ENCODE results near the gene KCNA2.

The KCNA2 gene

DNA sequence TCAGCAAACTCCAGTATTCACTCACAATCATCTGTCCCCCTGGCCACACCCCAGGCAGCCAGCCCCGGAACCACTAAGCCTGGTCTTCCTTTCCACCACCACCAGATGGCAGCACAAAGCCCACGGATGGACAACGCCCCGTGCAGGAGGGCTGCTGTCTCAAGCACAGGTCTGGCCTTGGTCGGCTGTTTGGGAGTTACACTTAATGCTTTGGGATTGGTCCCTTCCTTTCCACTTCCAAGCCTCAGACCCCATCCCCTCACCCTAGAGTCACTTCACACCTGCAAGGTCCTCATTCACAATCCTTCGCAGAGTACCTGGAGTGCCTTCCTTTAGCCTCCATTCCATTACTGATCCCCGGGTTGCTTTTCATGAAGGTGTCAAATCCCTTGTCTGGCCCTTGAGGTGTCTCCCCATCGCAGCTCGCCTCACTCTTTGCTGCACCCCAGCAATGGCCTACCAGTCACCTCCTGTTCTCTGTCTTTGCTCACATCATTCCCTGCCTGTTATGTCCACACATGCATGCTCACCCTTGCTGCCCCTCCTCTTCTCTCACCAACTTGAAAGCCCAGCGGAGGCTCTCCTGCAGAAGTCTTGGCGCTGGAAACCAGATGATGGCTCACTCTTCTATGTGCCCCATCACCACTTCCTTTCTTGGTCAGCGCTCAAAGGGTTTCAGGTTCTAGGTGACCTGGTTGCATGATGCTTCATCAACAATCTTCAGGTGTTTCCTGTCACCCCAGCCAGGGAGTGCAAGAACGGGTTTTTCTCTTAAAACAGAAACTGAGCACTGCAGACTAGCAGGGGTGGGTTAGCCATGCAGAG, 24.9 kb upstream of the KCNA2 start:
- DNase-seq (ENCODE audit: low read depth in 1 of 2, low spot score in 1 of 2), result peak; percentile 71 to 79

DNA sequence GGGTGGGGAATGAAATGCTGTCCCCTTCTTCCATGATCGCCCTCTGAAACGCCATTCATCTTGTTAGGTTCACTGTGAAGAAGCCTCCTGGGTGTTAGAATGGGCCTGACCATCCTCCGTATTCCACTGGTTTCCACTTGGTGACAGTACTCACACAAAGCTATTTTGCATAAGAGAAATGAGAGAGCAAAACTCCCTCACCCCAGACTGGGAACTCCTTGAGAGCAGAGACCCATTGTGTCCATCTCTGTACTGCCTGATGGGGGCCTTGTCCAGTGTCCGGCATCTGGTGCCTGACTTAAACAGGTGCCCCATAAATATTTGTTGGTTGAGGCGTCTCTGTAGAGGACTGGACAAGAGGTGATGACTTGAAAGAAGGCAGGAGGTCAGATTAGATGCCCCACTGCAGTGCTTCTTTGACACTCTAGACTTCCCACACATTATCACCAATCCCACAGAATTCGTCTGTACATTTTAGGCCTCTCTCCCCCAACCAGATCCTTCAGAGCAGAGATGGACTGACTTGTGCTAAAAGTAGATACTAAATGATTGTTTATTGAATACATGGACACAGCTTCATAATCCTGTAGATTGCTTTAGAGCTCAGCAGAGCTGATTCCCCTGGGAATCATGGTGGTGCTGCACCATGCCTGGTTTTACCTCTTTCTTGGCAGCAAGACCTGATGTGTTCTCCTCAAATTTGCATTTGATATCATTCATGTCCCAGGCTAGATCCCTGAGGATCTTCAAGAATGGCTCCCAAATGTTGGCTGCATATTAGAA, 22.4 kb upstream of the KCNA2 start:
- no peak for DNase-seq (ENCODE audit: low read depth in 1 of 2, low spot score in 1 of 2)

DNA sequence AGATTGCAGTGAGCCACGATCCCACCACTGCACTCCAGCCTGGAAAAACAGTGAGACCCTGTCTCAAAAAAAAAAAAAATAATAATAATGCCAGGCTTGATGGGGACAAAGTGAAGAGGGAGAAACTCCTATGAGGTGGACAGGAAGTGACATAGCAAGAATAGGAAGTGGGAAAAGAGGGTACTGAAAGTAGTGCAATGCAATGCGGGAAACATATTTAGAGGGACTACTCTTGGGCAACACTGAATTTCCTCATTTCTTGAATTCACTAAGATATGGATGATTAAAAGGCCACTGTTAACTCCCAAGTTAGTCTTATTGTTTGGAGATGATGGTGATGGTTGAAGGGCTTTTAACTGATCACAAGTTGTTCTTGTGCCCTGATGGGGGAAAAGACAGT, 21.6 kb upstream of the KCNA2 start:
- DNase-seq (ENCODE audit: low read depth in 1 of 2, low spot score in 1 of 2), result no peak

DNA sequence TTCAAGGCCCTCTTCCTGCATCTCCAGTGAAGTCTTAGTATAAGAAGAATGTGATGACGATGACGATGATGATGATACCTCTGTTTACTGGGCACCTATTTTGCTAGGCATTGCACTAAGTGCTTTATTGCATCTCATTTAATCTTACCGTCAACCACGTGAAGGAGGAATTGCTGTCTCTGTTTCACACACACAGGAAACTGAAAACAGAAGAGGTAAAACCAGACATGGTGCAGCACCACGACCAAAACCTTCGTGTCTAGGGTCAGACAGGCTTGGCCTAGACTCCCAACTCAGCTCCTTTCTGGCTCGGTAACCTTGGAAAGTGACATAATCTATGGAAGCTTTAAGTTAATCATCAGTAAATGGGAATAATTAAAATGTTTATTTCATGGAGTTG, 20.7 kb upstream of the KCNA2 start:
- DNase-seq (ENCODE audit: low read depth in 1 of 2, low spot score in 1 of 2), result no peak

DNA sequence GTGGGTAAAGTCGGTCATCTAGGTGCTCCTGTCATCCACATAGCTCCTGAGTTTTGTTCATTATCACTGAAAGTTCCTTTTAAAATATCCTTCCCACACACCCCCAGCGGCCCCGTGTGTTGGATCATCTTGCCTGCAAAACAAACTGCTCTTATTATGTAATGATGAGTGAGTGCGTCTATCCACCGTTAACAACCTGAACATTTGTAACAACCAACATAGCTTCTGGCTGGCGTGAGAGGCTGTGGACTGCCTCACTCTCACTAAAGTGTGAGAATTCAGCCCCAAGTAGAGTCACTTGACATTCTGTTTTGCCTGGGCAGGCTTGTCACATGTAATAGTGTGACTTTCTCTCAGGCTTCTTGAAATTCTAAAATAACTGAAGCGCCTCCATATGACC, 14.5 kb upstream of the KCNA2 start:
- no peak for DNase-seq (ENCODE audit: low read depth in 1 of 2, low spot score in 1 of 2)

DNA sequence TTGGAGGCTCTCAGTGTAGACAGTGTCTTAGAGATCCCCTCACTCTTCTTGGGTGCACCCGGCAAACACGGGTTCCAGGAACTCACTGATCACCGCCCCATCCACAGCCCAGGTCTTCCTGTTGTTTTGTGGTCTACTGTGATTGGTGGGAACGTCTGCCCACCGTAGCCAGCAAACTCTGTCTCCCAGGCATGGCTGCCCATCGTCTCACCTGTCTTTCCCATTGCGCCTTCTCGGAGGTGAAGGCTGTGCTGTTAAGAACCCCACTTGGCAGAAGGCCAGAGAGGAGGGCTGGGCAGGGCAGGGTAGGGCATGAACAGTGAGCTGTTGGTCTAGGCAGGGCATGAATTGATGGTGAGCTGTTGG, 14.1 kb upstream of the KCNA2 start:
- DNase-seq (ENCODE audit: low read depth in 1 of 2, low spot score in 1 of 2), result no peak

DNA sequence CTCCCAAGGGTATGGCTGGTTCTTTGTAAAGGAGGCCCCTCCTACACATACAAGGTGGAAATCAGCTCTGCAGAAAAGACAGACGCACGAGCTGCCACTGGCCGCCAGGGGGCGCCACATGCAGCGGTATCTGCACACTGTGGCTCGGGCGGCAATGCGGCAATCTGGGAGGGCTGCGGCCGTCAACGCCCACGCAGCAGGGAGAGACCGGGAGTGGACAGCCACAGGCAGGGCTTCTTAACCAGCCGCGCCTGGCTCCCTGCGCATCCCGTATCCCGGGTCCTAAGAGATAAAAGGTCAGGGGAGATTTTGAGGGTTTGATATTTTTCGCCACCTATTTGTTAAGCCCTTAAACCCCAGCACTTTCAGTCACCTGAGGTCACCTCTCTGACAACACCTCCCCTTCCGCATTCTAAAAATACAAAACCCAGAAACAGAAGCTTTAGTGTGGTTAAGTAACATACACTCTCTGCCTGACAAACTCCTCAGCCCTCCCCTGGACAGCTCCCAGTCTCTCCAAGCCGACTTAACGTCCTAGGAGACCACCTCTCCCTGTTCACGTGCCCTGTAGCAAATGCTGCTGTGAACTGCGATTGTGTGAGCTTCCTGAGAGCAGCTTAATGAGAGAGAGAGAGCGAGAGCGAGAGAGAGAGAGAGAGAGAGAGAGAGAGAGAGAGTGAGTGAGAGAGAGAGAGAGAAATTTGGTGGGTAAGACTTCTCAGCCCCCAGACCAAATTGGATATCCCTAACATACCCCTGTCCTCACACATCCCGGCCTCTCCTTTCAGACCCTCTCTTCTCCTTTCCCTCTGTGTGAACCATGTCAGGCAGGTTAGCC, 13.5 kb upstream of the KCNA2 start:
- DNase-seq (ENCODE audit: low read depth in 1 of 2, low spot score in 1 of 2), result peak; percentile 80 to 82

DNA sequence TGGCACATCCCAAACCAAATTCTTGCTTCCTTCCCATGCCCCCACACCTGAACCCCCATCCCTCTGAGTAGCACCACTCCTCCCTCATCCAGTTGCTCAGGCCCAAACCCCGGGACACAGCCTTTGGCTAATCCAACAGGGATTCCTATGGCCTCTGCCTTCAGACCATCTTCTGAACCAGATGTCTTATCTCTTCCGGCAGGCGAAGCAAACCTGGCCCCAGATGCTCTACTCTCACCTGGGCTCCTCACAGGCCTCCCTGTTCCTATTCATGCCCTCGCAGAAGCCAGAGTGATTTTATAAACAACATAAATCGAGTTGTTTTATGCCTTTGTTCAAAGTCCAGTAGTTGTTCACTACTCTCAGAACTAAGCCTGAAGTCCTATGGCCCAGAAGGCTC, 12.5 kb upstream of the KCNA2 start:
- no peak for DNase-seq (ENCODE audit: low read depth in 1 of 2, low spot score in 1 of 2)

DNA sequence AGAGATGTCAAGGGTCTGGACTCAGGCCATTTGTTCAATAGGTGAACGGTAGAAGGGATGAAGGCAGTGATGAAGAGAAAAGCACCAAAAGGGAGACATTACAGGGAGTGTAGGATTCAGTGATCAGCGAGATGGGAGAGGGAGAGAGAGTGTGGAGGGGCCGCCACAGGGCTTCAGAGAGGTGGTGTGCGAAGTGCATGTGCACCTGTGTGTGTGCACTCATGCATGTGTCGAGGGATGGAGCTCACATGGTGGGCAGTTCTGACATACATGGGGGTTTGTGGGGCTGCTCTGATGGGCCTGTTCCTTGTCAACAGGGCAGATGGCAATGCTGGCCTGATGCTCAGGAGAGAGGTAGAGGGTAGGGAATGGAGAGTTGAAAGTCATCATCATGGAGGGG, 11.4 kb upstream of the KCNA2 start:
- DNase-seq (ENCODE audit: low read depth in 1 of 2, low spot score in 1 of 2), result no peak

DNA sequence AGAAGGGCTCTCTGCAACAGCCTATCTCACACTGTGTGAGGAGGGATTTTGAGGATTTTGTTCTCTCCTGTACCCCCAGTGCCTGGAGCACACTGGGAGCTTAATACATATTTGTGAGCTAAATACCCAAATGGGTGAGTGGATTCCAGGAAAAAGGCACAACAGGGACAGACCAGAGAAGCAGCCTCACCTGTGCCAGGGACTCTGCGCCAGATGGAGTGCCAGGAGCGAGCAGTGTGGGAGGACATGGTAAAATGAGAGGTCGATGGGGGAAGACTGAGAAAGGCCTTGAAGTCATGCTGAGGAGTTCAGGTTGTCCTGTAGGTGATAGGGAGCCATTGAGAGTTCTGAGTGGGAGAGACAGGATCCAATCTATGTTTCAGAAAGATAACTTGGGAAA, 11.0 kb upstream of the KCNA2 start:
- DNase-seq (ENCODE audit: low read depth in 1 of 2, low spot score in 1 of 2), result no peak

DNA sequence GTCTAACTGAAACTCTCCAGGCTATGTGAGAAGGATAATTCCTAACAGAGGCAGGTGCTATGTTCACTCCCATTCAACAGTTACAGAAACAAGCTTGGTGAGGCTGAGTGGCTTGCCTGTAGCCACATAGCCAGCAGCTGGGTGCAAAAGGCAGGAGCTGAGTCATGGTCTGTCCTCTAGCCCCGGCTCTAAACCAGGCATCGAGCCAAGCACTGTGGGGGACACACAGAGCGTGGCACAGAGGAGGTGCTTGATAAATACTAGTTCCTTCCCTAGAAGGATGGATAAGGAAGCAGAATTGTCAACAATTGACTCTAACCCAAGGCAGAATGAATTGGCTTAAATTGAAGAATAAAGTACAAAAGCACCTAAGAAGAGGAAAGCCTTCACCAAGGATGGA, 10.4 kb upstream of the KCNA2 start:
- DNase-seq (ENCODE audit: low read depth in 1 of 2, low spot score in 1 of 2), result no peak

DNA sequence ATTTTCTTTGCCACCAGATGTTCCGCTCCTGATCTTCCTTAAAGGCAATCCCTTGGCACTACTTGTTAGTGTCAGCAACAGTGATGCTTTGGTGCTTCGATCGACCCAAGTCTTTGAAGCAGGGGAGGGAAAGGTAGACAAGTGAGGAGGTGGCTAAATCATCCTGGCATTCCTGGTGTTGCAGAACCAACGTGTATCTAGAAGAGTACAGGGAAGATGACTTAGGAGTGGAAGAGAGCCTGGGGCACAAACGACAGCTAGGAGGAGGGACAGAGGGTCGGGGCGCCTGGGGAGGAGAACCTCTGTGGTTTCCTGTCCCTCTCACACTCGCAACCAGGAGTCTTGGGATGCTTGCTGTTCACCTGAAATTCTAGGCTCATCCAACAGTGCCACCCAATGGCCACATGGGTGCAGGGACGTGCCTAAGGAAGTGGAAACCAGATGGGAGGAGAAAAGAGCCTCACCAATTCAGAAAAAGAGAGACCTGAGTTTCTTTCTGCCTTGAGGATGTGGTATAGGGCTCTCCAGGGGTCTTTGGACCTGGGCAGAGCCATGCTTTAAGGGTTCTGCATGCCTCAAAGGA, 9.5 kb upstream of the KCNA2 start:
- DNase-seq (ENCODE audit: low read depth in 1 of 2, low spot score in 1 of 2), result no peak

DNA sequence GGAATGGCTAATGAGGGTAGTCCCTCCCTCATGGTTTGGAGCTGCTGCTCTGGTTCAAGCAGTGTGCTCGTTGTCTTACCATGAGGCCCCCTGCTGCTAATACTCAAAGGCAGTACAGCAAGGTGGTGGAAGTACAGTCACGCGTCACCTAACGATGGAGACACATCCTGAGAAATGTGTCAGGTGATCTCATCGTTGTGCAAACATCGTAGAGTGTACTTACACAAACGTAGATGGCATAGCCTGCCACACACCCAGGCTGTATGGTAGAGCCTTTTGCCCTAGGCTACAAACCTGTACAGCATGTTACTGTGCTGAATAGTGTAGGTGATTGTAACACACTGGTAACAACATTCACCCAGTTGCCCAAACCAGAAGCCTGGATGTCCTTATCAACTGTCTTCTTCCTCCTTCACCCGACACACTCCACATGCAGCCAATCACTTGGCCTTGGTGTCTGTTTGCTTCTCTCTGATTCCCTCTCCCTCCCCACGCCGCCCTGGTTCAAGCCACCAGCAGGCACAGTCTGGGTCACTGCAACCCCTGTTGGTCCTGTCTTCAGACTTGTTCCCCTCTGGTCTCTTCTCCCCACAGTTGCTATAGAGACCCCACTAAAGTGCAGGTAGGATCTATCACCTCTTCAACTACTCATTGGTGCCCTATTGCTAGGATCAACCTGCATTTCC, 6.0 kb upstream of the KCNA2 start:
- DNase-seq (ENCODE audit: low read depth in 1 of 2, low spot score in 1 of 2), result no peak

DNA sequence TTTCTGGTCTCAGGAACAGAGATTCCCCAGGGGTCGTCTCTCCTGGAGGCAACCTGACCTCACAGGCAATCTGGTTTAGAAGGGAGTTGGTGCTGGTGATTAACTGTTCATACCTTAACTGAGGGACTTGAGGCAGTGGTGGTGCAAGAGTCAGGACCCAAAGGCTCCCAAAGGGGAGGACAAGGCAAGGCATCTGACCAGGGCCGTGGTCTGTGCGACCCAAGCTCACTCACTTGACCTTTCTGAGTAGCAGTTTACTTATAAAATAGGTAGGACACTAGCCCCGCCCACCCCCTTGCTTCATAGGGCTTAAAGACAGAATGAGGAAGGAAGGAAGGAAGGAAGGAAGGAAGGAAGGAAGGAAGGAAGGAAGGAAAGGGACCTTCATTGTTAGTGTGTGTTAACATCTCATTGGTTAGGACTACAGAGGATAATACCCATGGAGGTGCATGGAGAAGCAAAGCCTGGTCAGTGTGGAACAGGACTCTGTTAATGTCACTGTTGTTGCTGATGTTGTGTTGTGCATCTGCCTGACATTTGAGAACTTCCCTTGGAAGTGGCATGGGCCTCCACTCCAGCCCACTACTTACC, 4.6 kb upstream of the KCNA2 start:
- no peak for DNase-seq (ENCODE audit: low read depth in 1 of 2, low spot score in 1 of 2)

DNA sequence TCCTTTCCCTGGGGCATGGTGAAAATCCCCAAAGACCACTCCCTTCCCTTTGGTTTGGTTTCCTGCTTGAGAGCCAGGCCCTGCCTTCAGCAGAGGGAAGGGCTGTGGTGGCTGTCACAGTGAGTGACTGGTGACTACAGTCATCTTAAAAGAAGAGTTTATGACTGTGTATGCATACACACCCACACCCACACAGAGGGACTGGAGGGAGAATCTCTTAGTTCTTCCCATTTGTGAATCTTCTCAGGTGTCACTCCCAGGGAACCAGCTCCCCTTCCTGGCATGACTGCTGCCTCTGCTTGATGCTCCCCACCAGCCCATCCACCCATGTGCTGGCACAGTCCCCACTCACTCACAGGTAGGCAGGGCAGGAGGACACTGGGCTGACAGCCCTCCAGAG, 3.9 kb upstream of the KCNA2 start:
- no peak for DNase-seq (ENCODE audit: low read depth in 1 of 2, low spot score in 1 of 2)

DNA sequence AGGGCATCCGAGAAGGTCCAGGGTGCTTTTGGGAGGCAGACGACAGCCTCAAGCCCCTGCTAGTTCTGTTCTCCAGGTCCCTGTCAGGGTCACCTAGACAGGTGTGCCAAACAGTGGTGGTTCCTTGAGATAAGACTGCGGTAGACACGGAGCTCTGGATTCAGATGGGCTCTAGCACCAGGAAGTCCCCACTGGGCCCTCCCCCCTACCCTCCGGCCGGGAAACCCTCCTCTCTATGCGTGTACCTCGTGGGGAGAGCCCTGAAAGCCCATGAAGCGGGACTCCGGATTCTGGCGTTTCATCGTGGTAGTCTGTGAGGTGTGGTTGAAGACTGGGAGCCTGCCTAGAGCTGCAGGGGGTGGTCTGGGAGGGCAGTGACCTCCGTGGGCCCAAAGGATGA, 2.1 kb upstream of the KCNA2 start:
- no peak for DNase-seq (ENCODE audit: low read depth in 1 of 2, low spot score in 1 of 2)

DNA sequence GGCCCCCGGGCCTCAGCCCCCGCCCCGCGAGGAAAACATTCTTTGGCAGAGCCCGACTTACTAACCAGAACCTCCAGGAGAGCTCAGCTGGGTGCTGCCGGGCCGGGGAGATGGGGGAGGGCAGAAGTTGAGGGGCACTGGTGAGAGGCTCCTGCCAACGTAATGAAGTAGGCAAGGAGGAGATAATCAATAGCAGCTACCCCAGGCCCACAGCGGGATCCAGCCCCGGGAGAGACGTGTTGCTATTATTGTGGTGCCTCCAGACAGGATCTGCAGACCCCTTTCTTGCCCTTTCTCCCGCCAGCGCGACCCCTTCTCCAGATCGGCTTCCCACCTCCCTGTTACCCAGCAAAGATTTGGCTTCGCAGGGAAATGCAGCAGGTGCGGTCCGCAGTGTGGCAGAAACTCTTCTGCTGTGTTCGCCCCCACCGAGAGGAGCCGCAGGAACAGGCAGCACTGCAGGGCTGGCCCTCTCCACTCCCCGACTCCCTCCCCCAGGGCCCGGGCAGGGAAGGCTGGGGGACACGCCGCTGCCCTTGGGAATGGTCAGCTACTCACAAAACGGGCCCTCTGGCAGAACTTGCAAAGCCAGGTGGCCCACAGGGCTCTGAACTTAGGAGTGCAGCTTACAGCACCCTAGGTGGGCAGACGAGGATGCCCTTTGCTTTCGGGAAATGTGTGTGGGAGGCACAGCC, 1.5 kb upstream of the KCNA2 start:
- no peak for DNase-seq (ENCODE audit: low read depth in 1 of 2, low spot score in 1 of 2)

DNA sequence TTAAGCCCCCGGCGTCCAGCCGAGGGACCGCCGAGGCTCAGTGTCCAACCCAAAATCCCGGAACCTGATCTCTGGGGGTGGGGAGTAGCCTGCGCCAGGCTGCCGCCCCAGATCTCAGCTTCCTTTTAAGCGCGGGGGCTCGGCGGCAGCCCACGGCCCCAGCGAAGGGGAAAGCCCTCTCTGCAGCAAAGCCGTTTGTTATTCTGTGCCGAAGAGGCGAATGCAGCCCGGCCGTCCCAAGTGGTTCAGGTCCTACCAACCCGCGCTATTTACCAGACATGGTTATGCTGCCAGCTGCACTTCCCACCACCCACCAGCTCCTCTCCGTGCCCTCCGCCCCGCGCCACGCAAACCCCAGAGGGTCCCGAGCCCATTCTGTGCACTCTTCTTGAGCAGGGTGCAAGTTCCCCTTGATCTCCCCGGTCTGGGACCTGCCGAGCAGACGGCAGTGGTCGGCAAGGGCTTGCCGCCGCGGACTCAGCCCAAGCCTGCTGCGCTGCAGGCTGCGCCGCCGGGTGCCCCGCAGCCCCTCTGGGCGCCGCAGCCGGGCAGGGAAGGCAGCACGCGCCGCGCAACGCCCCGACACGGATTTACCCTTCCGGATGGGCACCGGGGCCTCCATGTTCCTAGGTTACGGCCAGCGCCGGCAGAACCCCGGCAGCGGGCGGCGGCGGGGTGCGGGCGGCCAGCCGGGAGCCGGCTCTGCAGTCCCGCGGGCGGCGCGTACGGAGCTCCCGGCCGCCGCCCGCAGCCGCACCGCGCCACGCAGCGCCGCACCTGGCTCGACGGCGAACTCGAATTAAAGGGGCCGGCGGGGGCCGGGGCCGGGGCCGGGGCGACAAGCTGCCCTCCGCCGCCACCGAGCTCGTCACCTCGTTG, 738 bp upstream of the KCNA2 start:
- no peak for DNase-seq (ENCODE audit: low read depth in 1 of 2, low spot score in 1 of 2)

DNA sequence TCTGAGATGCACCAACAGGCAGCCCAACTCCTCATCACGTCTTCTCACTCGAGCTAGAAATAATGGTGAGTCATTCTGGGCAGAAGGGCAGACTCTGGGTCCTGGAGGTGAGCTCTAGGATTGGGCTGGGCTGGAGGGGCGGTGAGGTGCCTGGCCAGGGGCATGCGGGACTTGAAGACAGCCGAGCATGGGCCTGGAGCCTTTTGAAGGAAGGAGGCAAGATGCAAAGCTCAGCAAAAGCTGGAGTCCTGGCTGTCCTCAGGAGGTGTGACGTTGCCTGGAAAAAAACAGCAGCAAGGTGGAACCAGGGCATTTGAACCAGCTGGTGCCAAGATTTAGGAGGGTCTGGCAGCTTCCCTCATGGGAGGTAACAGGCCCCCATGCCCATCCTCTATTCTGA, 712 bp downstream of the KCNA2 start:
- no peak for DNase-seq (ENCODE audit: low read depth in 1 of 2, low spot score in 1 of 2)
